Subcutaneous preadipocyte (primary cell): Measurements from ENCODE around the gene DHX9. TPM values are rescaled to one million over a fixed set of nuclear protein-coding genes. Genes with fewer than 3 reads are reported as not detected.

Source experiments
- total RNA-seq: library from RNA; depleted of rRNA; stranded (reverse); fragments of >200 nt; gene quantifications from 2 replicates; pipeline ENCODE4 v1.2.3, GENCODE V29; 2012

The DHX9 gene
- 120 and 197 TPM in 2 replicates for total RNA-seq

DNA sequence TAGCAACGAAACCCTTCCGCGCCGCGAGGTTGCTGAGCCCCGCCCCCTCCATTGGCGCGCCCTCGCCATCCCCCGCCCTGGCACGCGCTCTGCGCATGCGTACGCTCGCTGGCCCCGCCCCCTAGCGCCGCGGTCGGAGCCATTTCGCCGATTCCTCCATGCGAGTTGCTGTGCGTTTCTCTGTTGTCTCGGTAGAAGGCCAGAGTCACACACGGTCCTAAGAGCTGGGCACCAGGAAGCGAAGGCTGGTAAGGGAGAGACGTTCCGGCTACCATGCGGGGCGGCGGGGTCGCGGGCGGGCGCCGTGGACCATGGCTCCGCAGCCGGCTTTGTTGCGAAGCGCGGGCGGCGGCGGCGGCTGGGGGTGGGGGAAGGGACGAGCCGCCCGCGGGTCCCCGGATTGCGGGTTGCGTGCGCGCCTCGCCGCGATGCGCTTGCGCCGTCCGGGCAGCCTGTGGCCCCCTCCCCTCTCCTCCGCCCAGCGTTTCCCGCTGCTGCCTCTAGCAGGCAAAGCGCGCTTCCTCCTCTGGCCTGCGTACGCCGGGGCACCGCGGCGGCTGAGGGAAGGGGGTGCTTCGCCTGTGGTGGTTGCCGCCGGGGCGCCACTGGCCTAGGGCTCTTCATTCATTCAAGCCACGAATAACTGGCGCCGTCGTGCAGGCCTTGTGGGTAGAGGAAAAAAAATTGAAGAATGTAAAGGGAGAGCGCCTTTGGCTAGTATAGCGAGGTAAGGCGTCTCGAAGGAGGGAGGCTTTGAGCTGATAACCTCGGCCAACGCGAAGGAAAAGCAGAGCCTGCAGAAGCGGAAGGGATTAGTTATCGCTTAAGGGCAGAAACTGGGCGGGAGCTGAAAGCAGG lies at the start of gene DHX9:
TSS of gene DHX9 (plus strand) at position 139 of the 858 bp plus-strand sequence. CDS start 3,220 bp downstream, outside the sequence.

Other genes starting within 250 kb of the DHX9 start
- 0.20 and 0.37 TPM in 2 replicates for gene RGS16, start 235.0 kb upstream of the DHX9 start, total RNA-seq
- not detected in 2 replicates for gene RGS8, start 154.8 kb upstream of the DHX9 start, total RNA-seq
- gene NPL, start 49.6 kb upstream of the DHX9 start, total RNA-seq, result 1.4 and 5.1 TPM in 2 replicates
- not detected in 2 replicates for gene SHCBP1L, start 113.8 kb downstream of the DHX9 start, total RNA-seq
- 598 and 810 TPM in 2 replicates for gene LAMC1, start 184.1 kb downstream of the DHX9 start, total RNA-seq